GM23248 (cell line): Measurements from ENCODE around the gene KDM5A. TPM values are rescaled to one million over a fixed set of nuclear protein-coding genes. Genes with fewer than 3 reads are reported as not detected.

Experiments
- DNase-seq: peaks from one replicate; pipeline ENCODE4 v3.0.0-alpha.2; 2015
- H2AFZ ChIP-seq: fragments of 200-600 bp; sonication (generic); 2 replicates; pipeline ENCODE4 v1.6.1; 2016; ENCODE audit warnings: antibody characterized with exemption
- H3F3A ChIP-seq: fragments of 200-600 bp; sonication (generic); 2 replicates; pipeline ENCODE4 v1.6.1; 2016; ENCODE audit warnings: mild to moderate bottlenecking, antibody characterized with exemption, mixed run types; ENCODE audit not compliant: insufficient read depth
- H3K27ac ChIP-seq: fragments of 200-600 bp; sonication (generic); 2 replicates; pipeline ENCODE4 v1.5.1; 2016; ENCODE audit warnings: mild to moderate bottlenecking
- H3K27me3 ChIP-seq: fragments of 200-600 bp; sonication (generic); replicated peaks from 2 replicates; pipeline ENCODE4 v1.6.1; 2016; ENCODE audit warnings: mild to moderate bottlenecking; ENCODE audit not compliant: insufficient read depth
- H3K36me3 ChIP-seq: fragments of 200-600 bp; sonication (generic); 2 replicates; pipeline ENCODE4 v1.6.1; 2016; ENCODE audit warnings: low read depth, mild to moderate bottlenecking
- H3K4me1 ChIP-seq: fragments of 200-600 bp; sonication (generic); 2 replicates; pipeline ENCODE4 v1.6.1; 2016; ENCODE audit warnings: mild to moderate bottlenecking; ENCODE audit not compliant: insufficient read depth
- H3K4me2 ChIP-seq: fragments of 200-600 bp; sonication (generic); one replicate; pipeline ENCODE4 v1.6.1; 2016; ENCODE audit warnings: mild to moderate bottlenecking; ENCODE audit not compliant: unreplicated experiment
- H3K4me3 ChIP-seq: fragments of 200-600 bp; sonication (generic); 2 replicates; pipeline ENCODE4 v1.5.1; 2016; ENCODE audit warnings: mild to moderate bottlenecking
- H3K79me2 ChIP-seq: fragments of 200-600 bp; sonication (generic); 2 replicates; pipeline ENCODE4 v1.6.1; 2016; ENCODE audit warnings: mild to moderate bottlenecking; ENCODE audit not compliant: insufficient read depth
- H3K9ac ChIP-seq: fragments of 200-600 bp; sonication (generic); 2 replicates; pipeline ENCODE4 v1.6.1; 2016; ENCODE audit warnings: mild to moderate bottlenecking
- H3K9me2 ChIP-seq: fragments of 200-600 bp; sonication (generic); 2 replicates; pipeline ENCODE4 v1.6.1; 2016; ENCODE audit warnings: mixed run types, mild to moderate bottlenecking, moderate library complexity; ENCODE audit not compliant: insufficient read depth
- H3K9me3 ChIP-seq: fragments of 200-600 bp; sonication (generic); one replicate; pipeline ENCODE4 v1.6.1; 2017; ENCODE audit warnings: low read depth
- H4K20me1 ChIP-seq: fragments of 200-600 bp; sonication (generic); 2 replicates; pipeline ENCODE4 v1.6.0; 2016; ENCODE audit not compliant: insufficient read depth
- EZH2 ChIP-seq: fragments of 200-600 bp; sonication (generic); IDR thresholded peaks from 2 replicates; pipeline ENCODE4 v1.6.1; 2018; ENCODE audit warnings: antibody characterized with exemption, mild to moderate bottlenecking; ENCODE audit not compliant: insufficient read depth, poor library complexity, severe bottlenecking
- EZH2phosphoT487 ChIP-seq: fragments of 200-600 bp; sonication (generic); IDR thresholded peaks from 2 replicates; pipeline ENCODE4 v1.6.1; 2018; ENCODE audit warnings: antibody characterized with exemption, moderate library complexity, mild to moderate bottlenecking, low read depth; ENCODE audit not compliant: insufficient read depth
- WGBS, 2 experiments: methylation state at CpG; one replicate each; pipeline ENCODE4 v1.1.6; 2015 to 2017; ENCODE audit warnings: low lambda C conversion rate in 2 of 2, low coverage in 1 of 2; ENCODE audit errors: missing lambda C conversion rate in 2 of 2; 5-methylcytosine and 5-hydroxymethylcytosine counted together
- in situ Hi-C: fragments of 300-500 bp; cut with MboI; formaldehyde crosslinking; loops from 2 replicates; pipeline ENCODE4 v1.15.0; 2020
- polyA plus RNA-seq: library from polyadenylated mRNA; unstranded; fragments of >200 nt; fragmentation: Nextera tagmentation; extraction: Ambion mirVana; gene quantifications from 2 replicates; pipeline ENCODE4 v1.2.1, GENCODE V29; 2016
- total RNA-seq: library from RNA; depleted of rRNA; stranded (reverse); fragments of >200 nt; shearing (Covaris generic); gene quantifications from 2 replicates; pipeline ENCODE4 v1.2.3, GENCODE V29; 2014; rRNA removed

KDM5A gene
- total and polyA plus RNA-seq, 2 experiments from 2014 or later, result 25.1 to 31.4 TPM

- Histone ChIP-seq H3K36me3 (no peaks in the 10 kb centered on the region), H3K27ac (no peak overlapping the region), H3K9ac (no peak overlapping the region), H3K79me2 (no peaks in the 10 kb centered on the region), H3F3A (no peaks in the 10 kb centered on the region), H2AFZ (no peak overlapping the region), H3K4me3 (no peak overlapping the region), H3K4me2 (no peak overlapping the region), H3K27me3 (peaks cover 40% of the 10 kb centered on the region), H4K20me1 (no peaks in the 10 kb centered on the region), H3K4me1 (no peaks in the 10 kb centered on the region), H3K9me3 (no peaks in the 10 kb centered on the region), H3K9me2 (no peaks in the 10 kb centered on the region)
- in situ Hi-C loops, result no loop called here
- no peak for DNase-seq
- TF ChIP-seq EZH2phosphoT487 (no peak), EZH2 (no peak)
- 10 to 11% methylated on average over 17 to 19 of the region's 19 CpGs for WGBS, 2 experiments
These were observed 156.1 kb downstream of the KDM5A start for GRCh38 chr12:232731-233614.

GRCh38 chr12:230925-231671 is 158.0 kb downstream of the KDM5A start:
- Histone ChIP-seq H3K27ac (no peak overlapping the region), H3K4me3 (no peak overlapping the region), H3K36me3 (no peaks in the 10 kb centered on the region), H3K27me3 (peaks cover 59% of the 10 kb centered on the region), H3K9me2 (no peaks in the 10 kb centered on the region), H3K4me1 (no peaks in the 10 kb centered on the region), H3K79me2 (no peaks in the 10 kb centered on the region), H2AFZ (no peak overlapping the region), H4K20me1 (no peaks in the 10 kb centered on the region), H3K4me2 (no peak overlapping the region), H3F3A (no peaks in the 10 kb centered on the region), H3K9me3 (no peaks in the 10 kb centered on the region), H3K9ac (no peak overlapping the region)
- TF ChIP-seq EZH2 (no peak), EZH2phosphoT487 (no peak)
- 35 to 43% methylated on average over 14 of the region's 14 CpGs for WGBS, 2 experiments
- in situ Hi-C loops, result no loop called here
- DNase-seq, result no peak

Other genes starting within 250 kb of the KDM5A start
- not detected in 2 replicates for gene SLC6A12, start 175.2 kb downstream of the KDM5A start, total RNA-seq
- gene SLC6A12, start 175.2 kb downstream of the KDM5A start, polyA plus RNA-seq, result not detected in 2 replicates
- gene SLC6A13, start 126.5 kb downstream of the KDM5A start, total RNA-seq, result not detected in 2 replicates
- gene SLC6A13, start 126.5 kb downstream of the KDM5A start, polyA plus RNA-seq, result not detected in 2 replicates
- gene CCDC77, start 12.3 kb upstream of the KDM5A start, total RNA-seq, result 6.3 and 9.9 TPM in 2 replicates
- 4.5 and 8.3 TPM in 2 replicates for gene CCDC77, start 12.3 kb upstream of the KDM5A start, polyA plus RNA-seq
- gene B4GALNT3, start 70.6 kb upstream of the KDM5A start, total RNA-seq, result 0.11 TPM in 1 of 2 replicates, not detected in the other
- 0.09 TPM in 1 of 2 replicates, not detected in the other for gene B4GALNT3, start 70.6 kb upstream of the KDM5A start, polyA plus RNA-seq